Muscle of leg (tissue), 11 donors: ENCODE data around the gene DYNC2LI1. TPM values are rescaled to one million over a fixed set of nuclear protein-coding genes. Genes with fewer than 3 reads are reported as not detected.
A peak's percentile ranks its signal among the peaks of the same experiment; 100 is the strongest.

Source experiments
- DNase-seq: peaks from one replicate; pipeline ENCODE4 v3.0.0; 2013
- H3K27ac ChIP-seq: one replicate; pipeline ENCODE4 v1.5.1; 2013; ENCODE audit warnings: mild to moderate bottlenecking, low read length, control low read depth
- H3K27me3 ChIP-seq: one replicate; pipeline ENCODE4 v1.6.1; 2013; ENCODE audit warnings: low read length; ENCODE audit not compliant: control insufficient read depth, insufficient read depth
- H3K36me3 ChIP-seq: one replicate; pipeline ENCODE4 v1.6.1; 2013; ENCODE audit warnings: low read length; ENCODE audit not compliant: control insufficient read depth, insufficient read depth
- H3K4me1 ChIP-seq: one replicate; pipeline ENCODE4 v1.6.1; 2013; ENCODE audit warnings: low read length; ENCODE audit not compliant: control insufficient read depth, insufficient read depth
- H3K4me3 ChIP-seq: one replicate; pipeline ENCODE4 v1.5.1; 2013; ENCODE audit warnings: low read length, control low read depth
- H3K9me3 ChIP-seq: replicated peaks from 2 replicates; pipeline ENCODE4 v1.6.1; 2013; ENCODE audit warnings: low read depth, low read length; ENCODE audit not compliant: control insufficient read depth
- WGBS: methylation state at CpG from one replicate; pipeline ENCODE4 v1.1.5; 2013; ENCODE audit warnings: missing lambda C conversion rate; ENCODE audit not compliant: insufficient coverage; 5-methylcytosine and 5-hydroxymethylcytosine counted together
- polyA plus RNA-seq, 8 donors: library from polyadenylated mRNA; unstranded; fragments of 120-200 nt; gene quantifications; one replicate each; pipeline versions ENCODE4 v1.2.1 to v1.2.3, GENCODE V29; 2013; ENCODE audit warnings: inconsistent platforms in 1 of 8, low replicate concordance in 1 of 8; ENCODE audit not compliant: insufficient read length in 8 of 8, insufficient read depth in 1 of 8
- total RNA-seq: library from RNA; stranded (reverse); fragments of 120-200 nt; gene quantifications from one replicate; pipeline ENCODE4 v1.2.4, GENCODE V29; 2013

Gene DYNC2LI1
- total and polyA plus RNA-seq, 9 donors: 14.9 to 22.3 (median 17.6) TPM

DNA sequence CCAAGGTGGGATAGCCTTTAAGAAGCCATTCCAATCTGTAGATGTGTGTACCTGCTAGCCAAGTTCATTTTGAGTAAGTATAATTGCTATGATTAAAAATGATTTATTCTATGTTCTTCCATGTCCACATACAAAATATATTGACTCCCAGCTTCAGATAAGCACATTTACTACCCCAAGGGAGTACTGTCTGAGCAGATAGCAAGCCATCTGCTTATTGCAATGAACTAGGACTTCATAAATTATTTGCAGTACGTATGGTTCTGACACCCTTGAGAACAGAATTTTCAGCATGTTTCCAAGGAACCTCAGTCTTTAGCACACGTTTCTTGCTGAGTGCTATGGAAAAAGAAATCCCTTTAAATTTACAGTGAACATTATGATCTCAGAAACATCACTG, 36.6 kb downstream of the DYNC2LI1 start:
- no peak for DNase-seq
- Histone ChIP-seq H3K4me3 (no peak overlapping the region), H3K36me3 (peaks cover 2% of the 10 kb centered on the region), H3K4me1 (no peaks in the 10 kb centered on the region), H3K27ac (no peak overlapping the region), H3K9me3 (no peaks in the 10 kb centered on the region), H3K27me3 (no peaks in the 10 kb centered on the region)
- WGBS: no CpG with 5 or more reads among the region's 2 CpGs

DNA sequence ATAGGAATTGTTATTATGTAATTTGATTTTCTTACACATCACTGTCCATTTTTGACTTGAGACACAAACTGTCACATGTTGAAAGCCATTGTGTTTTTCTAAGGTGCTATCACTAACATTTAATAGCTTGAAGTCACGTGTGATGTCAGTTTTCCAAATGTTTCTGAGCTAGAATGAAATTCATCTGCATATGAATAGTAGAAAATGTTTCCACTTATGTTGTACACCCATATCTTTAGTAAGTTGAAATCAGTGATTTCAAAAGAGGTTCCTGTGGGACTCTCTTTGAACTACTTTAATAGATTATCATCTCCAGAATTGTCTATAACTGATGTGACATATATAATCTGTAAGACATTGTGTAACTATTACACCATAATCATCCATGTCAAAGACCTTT, 37.0 kb downstream of the DYNC2LI1 start:
- Histone ChIP-seq H3K4me3 (no peak overlapping the region), H3K4me1 (no peaks in the 10 kb centered on the region), H3K27me3 (no peaks in the 10 kb centered on the region), H3K27ac (no peak overlapping the region), H3K9me3 (no peaks in the 10 kb centered on the region), H3K36me3 (peaks cover 2% of the 10 kb centered on the region)
- no peak for DNase-seq
- WGBS: no CpG with 5 or more reads among the region's 1 CpG

DNA sequence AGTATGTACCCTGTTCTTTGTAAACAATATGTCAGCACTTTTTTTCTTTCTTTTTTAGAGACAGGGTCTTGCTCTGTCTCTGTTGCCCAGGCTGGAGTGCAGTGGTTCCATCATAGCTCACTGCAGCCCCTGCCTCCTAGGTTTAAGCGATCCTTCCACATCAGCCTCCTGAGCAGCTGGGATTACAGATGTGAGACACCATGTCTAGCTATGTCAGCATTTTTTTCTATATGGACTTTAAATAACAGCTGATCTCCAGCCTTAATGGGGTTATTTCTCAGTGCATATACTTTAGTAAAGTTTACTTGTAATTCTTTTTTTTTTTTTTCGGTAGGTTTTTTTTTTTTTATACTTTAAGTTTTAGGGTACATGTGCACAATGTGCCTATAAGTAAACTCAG, 38.2 kb downstream of the DYNC2LI1 start:
- H3K27ac ChIP-seq: no peak overlapping the region
- no peak overlapping the region for H3K4me3 ChIP-seq
- no peaks in the 10 kb centered on the region for H3K9me3 ChIP-seq
- no CpG with 5 or more reads among the region's 2 CpGs for WGBS
- no peak for DNase-seq
- H3K27me3 ChIP-seq: no peaks in the 10 kb centered on the region
- peaks cover 2% of the 10 kb centered on the region for H3K36me3 ChIP-seq
- H3K4me1 ChIP-seq: no peaks in the 10 kb centered on the region

DNA sequence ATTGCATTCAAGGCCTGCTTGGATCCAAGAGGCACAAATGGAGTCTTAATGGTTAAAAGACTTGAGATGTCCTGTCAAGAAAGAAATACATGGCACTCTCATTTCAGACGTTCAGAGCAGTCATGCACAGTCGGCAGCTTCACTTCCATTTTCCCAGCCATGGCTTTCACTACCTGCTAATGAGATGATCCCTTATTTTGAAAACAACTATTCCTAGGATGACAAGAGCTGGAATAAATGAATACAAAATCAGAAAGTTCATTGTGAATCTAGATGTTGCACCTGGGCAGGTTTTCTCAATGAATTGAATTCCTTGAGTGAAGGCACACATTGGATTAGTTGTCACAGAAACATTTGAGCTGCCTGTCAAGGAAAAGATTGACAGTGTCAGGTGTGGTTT, 39.1 kb downstream of the DYNC2LI1 start:
- no peak overlapping the region for H3K27ac ChIP-seq
- H3K4me3 ChIP-seq: no peak overlapping the region
- no peaks in the 10 kb centered on the region for H3K4me1 ChIP-seq
- DNase-seq: no peak
- WGBS: no CpG with 5 or more reads among the region's 2 CpGs
- no peaks in the 10 kb centered on the region for H3K9me3 ChIP-seq
- no peaks in the 10 kb centered on the region for H3K27me3 ChIP-seq
- peaks cover 2% of the 10 kb centered on the region for H3K36me3 ChIP-seq

DNA sequence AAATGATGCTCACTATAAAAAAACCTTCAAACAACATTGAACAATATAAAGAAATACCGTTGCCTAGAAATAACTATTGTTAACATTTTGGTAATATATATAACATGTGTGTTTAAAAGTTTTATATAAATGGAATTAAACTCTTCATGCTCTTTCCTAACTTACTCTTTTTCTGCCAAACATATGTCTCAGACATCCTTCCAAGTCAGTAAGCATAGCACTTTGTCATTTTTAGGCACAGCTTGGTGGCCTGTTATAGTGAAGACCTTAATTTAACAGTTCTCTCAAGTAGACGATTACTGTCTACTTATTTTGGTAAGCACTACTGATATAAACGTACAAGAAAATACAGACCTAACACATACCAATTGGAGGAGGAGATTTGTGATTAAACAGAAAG, 40.9 kb downstream of the DYNC2LI1 start:
- Histone ChIP-seq H3K4me1 (no peaks in the 10 kb centered on the region), H3K4me3 (no peak overlapping the region), H3K9me3 (no peaks in the 10 kb centered on the region), H3K27ac (no peak overlapping the region), H3K36me3 (no peaks in the 10 kb centered on the region), H3K27me3 (no peaks in the 10 kb centered on the region)
- no CpG with 5 or more reads among the region's 3 CpGs for WGBS
- DNase-seq: peak; percentile 23

DNA sequence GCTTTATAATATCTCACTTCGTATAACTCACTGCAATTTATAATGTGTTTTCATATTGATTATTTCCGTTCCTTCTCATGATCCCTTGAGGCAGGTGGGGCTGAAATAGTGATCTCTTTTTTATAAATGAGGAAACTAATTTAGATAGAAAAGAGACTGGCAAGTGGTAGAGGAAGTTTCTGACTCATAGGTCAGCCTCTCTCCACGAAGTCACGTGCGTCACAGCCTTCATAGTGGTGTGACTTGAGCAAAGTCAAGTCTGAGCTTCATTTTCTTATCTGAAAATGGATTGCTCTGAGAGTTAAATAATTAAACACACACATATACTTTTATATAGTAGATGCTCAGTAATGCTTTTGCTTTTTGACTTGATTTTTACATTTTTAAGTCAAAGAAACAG, 44.9 kb downstream of the DYNC2LI1 start:
- peak; percentile 15 for DNase-seq
- peaks cover 2% of the 10 kb centered on the region for H3K27me3 ChIP-seq
- no peaks in the 10 kb centered on the region for H3K4me1 ChIP-seq
- H3K36me3 ChIP-seq: no peaks in the 10 kb centered on the region
- no CpG with 5 or more reads among the region's 5 CpGs for WGBS
- H3K4me3 ChIP-seq: no peak overlapping the region
- no peak overlapping the region for H3K27ac ChIP-seq
- H3K9me3 ChIP-seq: no peaks in the 10 kb centered on the region

DNA sequence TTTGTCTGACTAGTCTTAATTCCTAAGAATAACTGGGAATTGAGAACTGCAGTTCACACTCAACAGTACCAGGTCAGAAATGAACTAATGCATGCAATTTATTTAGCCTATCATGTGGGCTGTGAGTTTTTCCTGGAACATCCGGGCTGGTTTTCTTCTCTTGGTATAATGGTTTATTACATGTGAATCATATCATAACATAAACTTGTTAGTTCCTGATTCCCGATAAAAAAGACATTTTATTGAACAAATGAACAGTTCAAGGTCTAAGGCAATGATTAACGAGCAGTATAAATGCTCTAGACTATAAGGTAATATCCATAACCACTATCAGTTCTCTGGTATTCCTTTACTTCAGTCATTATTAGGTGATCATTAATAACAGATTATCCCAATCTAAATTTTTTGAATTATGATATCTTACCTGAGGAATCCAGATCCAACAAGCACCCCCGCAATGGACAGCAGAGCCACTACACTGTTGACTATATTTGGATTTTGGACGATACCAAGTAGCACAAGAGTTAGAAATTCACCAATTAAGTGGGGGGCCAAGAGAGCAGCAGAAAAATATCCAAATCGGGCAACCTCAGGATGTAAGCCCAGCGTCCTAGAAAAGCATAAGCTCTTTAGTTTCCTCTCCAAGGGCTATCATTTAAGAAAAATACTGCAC, 45.8 kb downstream of the DYNC2LI1 start:
- WGBS: 100% methylated on average over 2 of the region's 7 CpGs
- H3K4me3 ChIP-seq: no peak overlapping the region
- no peak overlapping the region for H3K27ac ChIP-seq
- H3K36me3 ChIP-seq: no peaks in the 10 kb centered on the region
- DNase-seq: no peak
- no peaks in the 10 kb centered on the region for H3K4me1 ChIP-seq
- peaks cover 2% of the 10 kb centered on the region for H3K27me3 ChIP-seq
- no peaks in the 10 kb centered on the region for H3K9me3 ChIP-seq

DNA sequence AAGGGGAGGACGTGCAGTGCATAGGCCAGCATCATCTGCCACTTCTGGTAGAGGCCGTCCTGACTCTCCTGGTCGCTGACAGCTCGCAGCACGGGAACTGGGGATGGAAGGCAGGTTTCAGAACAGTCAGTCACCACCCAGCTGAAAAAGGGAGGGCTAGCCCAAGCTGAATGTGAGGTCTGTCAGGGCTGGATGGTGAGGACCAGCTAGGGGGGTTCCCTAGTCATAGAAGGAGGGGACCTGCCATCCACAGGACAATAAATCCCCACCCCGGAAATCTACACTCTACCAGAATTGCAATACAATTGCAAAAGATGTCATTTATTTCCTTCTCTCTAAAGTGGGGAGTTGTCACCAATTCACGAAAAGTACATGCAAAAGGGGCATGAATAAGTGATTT, 49.0 kb downstream of the DYNC2LI1 start:
- no peaks in the 10 kb centered on the region for H3K9me3 ChIP-seq
- DNase-seq: no peak
- H3K27me3 ChIP-seq: peaks cover 2% of the 10 kb centered on the region
- no peak overlapping the region for H3K4me3 ChIP-seq
- H3K4me1 ChIP-seq: no peaks in the 10 kb centered on the region
- H3K36me3 ChIP-seq: no peaks in the 10 kb centered on the region
- no peak overlapping the region for H3K27ac ChIP-seq
- WGBS: 74% methylated on average over 5 of the region's 7 CpGs

DNA sequence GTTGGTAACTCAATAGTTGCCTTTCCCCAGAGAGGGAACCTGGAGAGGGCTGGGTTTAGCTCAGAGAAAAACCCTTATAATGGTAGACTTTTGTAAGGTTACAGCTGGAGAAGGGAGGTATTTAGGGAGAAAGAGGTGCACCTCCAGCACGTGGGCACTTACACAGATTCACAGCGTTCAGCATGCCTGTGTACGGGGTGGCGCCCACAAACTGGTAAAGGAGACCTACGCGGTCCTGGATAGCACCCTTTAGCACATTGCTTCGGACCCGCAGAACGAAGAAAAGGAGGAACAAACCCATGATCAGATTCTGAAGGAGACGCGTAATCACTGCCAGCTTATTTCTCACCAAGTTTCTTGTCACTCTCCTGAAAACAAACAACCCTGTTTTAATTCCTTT, 49.9 kb downstream of the DYNC2LI1 start:
- no peak overlapping the region for H3K4me3 ChIP-seq
- peaks cover 2% of the 10 kb centered on the region for H3K27me3 ChIP-seq
- H3K36me3 ChIP-seq: no peaks in the 10 kb centered on the region
- 92% methylated on average over 7 of the region's 11 CpGs for WGBS
- H3K4me1 ChIP-seq: no peaks in the 10 kb centered on the region
- H3K27ac ChIP-seq: no peak overlapping the region
- no peak for DNase-seq
- H3K9me3 ChIP-seq: no peaks in the 10 kb centered on the region

DNA sequence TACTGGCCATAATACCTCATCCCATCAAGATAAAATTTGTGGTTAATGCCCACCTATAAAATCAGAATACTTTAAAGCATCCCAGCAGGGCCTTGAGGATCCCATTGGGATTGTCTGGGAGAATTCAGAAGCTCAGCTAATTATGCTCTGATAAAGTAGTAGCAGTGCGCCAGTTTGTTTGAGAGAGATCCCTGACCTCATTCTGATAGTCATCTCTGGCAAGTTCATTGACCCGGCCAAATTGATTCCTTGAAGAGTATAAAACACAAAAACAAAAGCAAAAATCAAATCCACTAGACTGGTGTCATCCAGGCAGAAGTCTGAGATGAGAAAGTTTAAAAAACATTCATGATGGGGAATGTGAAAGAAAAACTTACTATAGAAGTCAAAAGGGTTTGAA, 50.7 kb downstream of the DYNC2LI1 start:
- Histone ChIP-seq H3K4me1 (no peaks in the 10 kb centered on the region), H3K4me3 (no peak overlapping the region), H3K27me3 (peaks cover 2% of the 10 kb centered on the region), H3K36me3 (no peaks in the 10 kb centered on the region), H3K9me3 (no peaks in the 10 kb centered on the region), H3K27ac (no peak overlapping the region)
- DNase-seq: no peak
- WGBS: 80% methylated on average over 1 of the region's 2 CpGs

DNA sequence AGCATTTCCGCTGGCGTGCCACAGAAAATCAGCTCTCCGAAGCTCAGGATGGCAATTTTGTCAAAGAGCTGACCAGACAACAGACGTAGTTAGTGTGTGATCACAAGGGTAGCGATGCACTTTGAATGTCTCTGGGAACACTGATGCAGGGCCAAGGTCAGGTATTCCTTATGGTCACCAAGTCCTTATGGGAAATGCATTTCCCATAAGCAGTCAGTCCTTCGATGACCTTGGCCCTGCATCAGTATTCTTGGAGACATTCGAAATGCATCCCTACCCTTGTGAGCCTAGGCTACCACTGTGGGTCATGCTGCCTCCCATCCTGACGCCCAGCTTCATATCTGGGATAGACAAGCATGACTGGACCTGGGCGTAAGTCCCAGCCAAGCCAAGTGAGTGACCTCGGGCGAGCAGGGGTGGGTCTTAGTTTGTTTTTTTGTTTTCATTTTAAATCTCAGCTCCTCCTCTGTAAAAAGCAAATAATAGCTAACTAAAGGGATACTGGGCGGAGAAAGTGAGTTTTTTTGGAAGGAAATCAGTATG, 51.2 kb downstream of the DYNC2LI1 start:
- H3K36me3 ChIP-seq: no peaks in the 10 kb centered on the region
- H3K4me1 ChIP-seq: no peaks in the 10 kb centered on the region
- WGBS: 90% methylated on average over 8 of the region's 12 CpGs
- DNase-seq: no peak
- no peaks in the 10 kb centered on the region for H3K9me3 ChIP-seq
- H3K27ac ChIP-seq: no peak overlapping the region
- peaks cover 4% of the 10 kb centered on the region for H3K27me3 ChIP-seq
- no peak overlapping the region for H3K4me3 ChIP-seq
